Breast epithelium (tissue), 4 donors: Measurements from ENCODE around the gene GPR35. TPM values are rescaled to one million over a fixed set of nuclear protein-coding genes. Genes with fewer than 3 reads are reported as not detected.
A peak's percentile ranks its signal among the peaks of the same experiment; 100 is the strongest.

Experiments
- DNase-seq, 2 donors: peaks; one replicate each; pipeline ENCODE4 v3.0.0-alpha.2; 2019; ENCODE audit warnings: low spot score in 2 of 2
- H3K27ac ChIP-seq, 2 donors: fragments of 200-600 bp; sonication (generic) in 1 of 2; one replicate each; pipeline ENCODE4 v1.5.1; 2016 to 2019; ENCODE audit warnings: mild to moderate bottlenecking in 1 of 2
- H3K27me3 ChIP-seq, 2 donors: fragments of 200-600 bp; sonication (generic) in 1 of 2; one replicate each; pipeline versions ENCODE4 v1.5.1 to v1.6.0; 2017 to 2019; ENCODE audit warnings: control low read depth in 1 of 2, mild to moderate bottlenecking in 1 of 2
- H3K36me3 ChIP-seq: fragments of 200-600 bp; one replicate; pipeline ENCODE4 v1.5.1; 2019
- H3K4me1 ChIP-seq, 2 donors: fragments of 200-600 bp; sonication (generic); one replicate each; pipeline ENCODE4 v1.5.1; 2016 to 2019; ENCODE audit warnings: control low read depth in 1 of 2
- H3K4me3 ChIP-seq, 3 donors: fragments of 200-600 bp; sonication (generic); 1 replicate in 2 of 3; 2 replicates in 1 of 3; pipeline ENCODE4 v1.5.1; 2016 to 2019; ENCODE audit warnings: mild to moderate bottlenecking in 3 of 3, moderate library complexity in 2 of 3
- H3K9me3 ChIP-seq, 2 donors: fragments of 200-600 bp; sonication (generic) in 1 of 2; one replicate each; pipeline ENCODE4 v1.5.1; 2016 to 2019; ENCODE audit warnings: control low read depth in 1 of 2
- CTCF ChIP-seq, 3 donors: fragments of 450-650 bp; IDR thresholded peaks; one replicate each; pipeline ENCODE4 v1.5.1; 2016 to 2017; ENCODE audit warnings: antibody characterized with exemption in 3 of 3, mild to moderate bottlenecking in 3 of 3, moderate library complexity in 3 of 3
- POLR2A ChIP-seq: fragments of 450-650 bp; IDR thresholded peaks from one replicate; pipeline ENCODE4 v1.6.1; 2016; ENCODE audit warnings: antibody characterized with exemption, mild to moderate bottlenecking, moderate library complexity
- POLR2AphosphoS5 ChIP-seq, 3 donors: sonication (generic); formaldehyde crosslinking; IDR thresholded peaks; one replicate each; pipeline ENCODE4 v1.6.1; 2017; ENCODE audit warnings: antibody characterized with exemption in 3 of 3
- intact Hi-C: fragments of 100-400 bp; cut with DNase I; formaldehyde crosslinking; loops from one replicate; pipeline ENCODE4 v1.15.1; 2023; ENCODE audit warnings: low total_unique reads
- total RNA-seq, 3 donors: library from RNA; depleted of rRNA; stranded (reverse); fragments of >200 nt; gene quantifications; one replicate each; pipeline ENCODE4 v1.1.0, GENCODE V29; 2016

The GPR35 gene
- total RNA-seq, 3 donors from 2014 or later, result 1.6 to 4.7 (median 2.6) TPM

GRCh38 chr2:240629968-240630770 is 4.9 kb downstream of the GPR35 start:
- TF ChIP-seq POLR2AphosphoS5 (IDR thresholded peaks at IDR 0.05) (no peak), CTCF (IDR thresholded peaks at IDR 0.05) (no peak), POLR2A (no peak)
- no peak overlapping the region for H3K4me3 ChIP-seq
- H3K9me3 ChIP-seq, result peaks cover 8 to 22% of the 10 kb centered on the region in 2 donors
- intact Hi-C loops, result no loop called here
- no peaks in the 10 kb centered on the region for H3K4me1 ChIP-seq
- H3K36me3 ChIP-seq, result no peaks in the 10 kb centered on the region
- no peak overlapping the region for H3K27ac ChIP-seq
- peak in 1 of 2 donors; percentile 47 for DNase-seq
- H3K27me3 ChIP-seq, result no peaks in the 10 kb centered on the region

GRCh38 chr2:240630771-240631547 is 5.7 kb downstream of the GPR35 start:
- H3K27ac ChIP-seq, result no peak overlapping the region
- H3K9me3 ChIP-seq, result peaks cover 8 to 22% of the 10 kb centered on the region in 2 donors
- H3K27me3 ChIP-seq, result no peaks in the 10 kb centered on the region
- DNase-seq, result no peak
- TF ChIP-seq CTCF (IDR thresholded peaks at IDR 0.05) (no peak), POLR2AphosphoS5 (IDR thresholded peaks at IDR 0.05) (no peak), POLR2A (no peak)
- H3K4me1 ChIP-seq, result no peaks in the 10 kb centered on the region
- H3K4me3 ChIP-seq, result no peak overlapping the region
- H3K36me3 ChIP-seq, result no peaks in the 10 kb centered on the region
- intact Hi-C loops, result no loop called here

GRCh38 chr2:240631548-240632305 is 6.4 kb downstream of the GPR35 start:
- no peak for TF ChIP-seq POLR2AphosphoS5 (IDR thresholded peaks at IDR 0.05)
- no peak for TF ChIP-seq POLR2A
- no peak for TF ChIP-seq CTCF (IDR thresholded peaks at IDR 0.05)
- H3K4me1 ChIP-seq, result no peaks in the 10 kb centered on the region
- DNase-seq, result peak in 1 of 2 donors; percentile 47
- no peak overlapping the region for H3K4me3 ChIP-seq
- peaks cover 0 to 2% of the 10 kb centered on the region in 2 donors for H3K27me3 ChIP-seq
- peaks cover 8 to 22% of the 10 kb centered on the region in 2 donors for H3K9me3 ChIP-seq
- H3K36me3 ChIP-seq, result no peaks in the 10 kb centered on the region
- intact Hi-C loops, result no loop called here
- no peak overlapping the region for H3K27ac ChIP-seq

- H3K27ac ChIP-seq, result no peak overlapping the region
- TF ChIP-seq CTCF (IDR thresholded peaks at IDR 0.05), result no peak
- TF ChIP-seq POLR2A, result no peak
- no peak for TF ChIP-seq POLR2AphosphoS5 (IDR thresholded peaks at IDR 0.05)
- DNase-seq, result no peak
- intact Hi-C loops, result no loop called here
- H3K36me3 ChIP-seq, result no peaks in the 10 kb centered on the region
- no peak overlapping the region for H3K4me3 ChIP-seq
- peaks cover 0 to 5% of the 10 kb centered on the region in 2 donors for H3K27me3 ChIP-seq
- peaks cover 8 to 22% of the 10 kb centered on the region in 2 donors for H3K9me3 ChIP-seq
- H3K4me1 ChIP-seq, result no peaks in the 10 kb centered on the region
These were observed 7.0 kb downstream of the GPR35 start for GRCh38 chr2:240632306-240632721.
